DOHH2 (cell line): ENCODE data around the gene SLC44A3.

Source experiments
- CTCF ChIP-seq: fragments of 200-600 bp; sonication (generic); IDR thresholded peaks from one replicate; pipeline ENCODE4 v1.5.1; 2014; ENCODE audit warnings: antibody characterized with exemption, mild to moderate bottlenecking, low read depth, low read length; ENCODE audit not compliant: poor library complexity, severe bottlenecking
- EZH2phosphoT487 ChIP-seq: fragments of 200-600 bp; sonication (generic); IDR thresholded peaks from 2 replicates; pipeline ENCODE4 v1.6.1; 2017; ENCODE audit warnings: borderline replicate concordance, mild to moderate bottlenecking, antibody characterized with exemption, low read length, moderate library complexity, mixed read lengths

DNA sequence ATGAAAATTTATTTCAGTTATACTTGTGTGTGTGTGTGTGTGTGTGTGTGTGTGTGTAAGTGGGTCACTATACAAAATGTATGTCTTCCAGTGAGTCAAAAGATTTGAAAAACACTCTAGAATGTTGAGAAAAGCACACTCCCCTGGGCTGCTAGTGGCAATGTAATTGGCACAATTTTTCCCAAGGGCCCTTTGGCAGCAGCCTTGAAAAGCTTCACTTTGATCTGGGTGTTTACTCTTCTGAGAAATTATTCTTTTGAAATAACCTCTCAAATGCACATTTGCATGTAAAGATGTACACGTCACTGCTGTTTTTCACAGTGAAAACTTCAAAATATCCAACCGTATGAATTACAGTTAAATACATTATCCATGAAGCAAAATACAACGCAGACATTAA, 22.1 kb upstream of the SLC44A3 start:
- no peak for TF ChIP-seq CTCF
- TF ChIP-seq EZH2phosphoT487: no peak
